GM12878 (cell line): ENCODE data around the gene LSAMP. TPM values are rescaled to one million over a fixed set of nuclear protein-coding genes. Genes with fewer than 3 reads are reported as not detected.

ENCODE experiments used
- ATAC-seq: fragments of 200-7000 bp; cut with Tn5 transposase; 3 replicates; pipeline ENCODE4 v1.9.1; 2020; ENCODE audit warnings: mild to moderate bottlenecking, moderate library complexity
- BruUV-seq: library from RNA; stranded (reverse); fragments of 400-500 nt; replicated peaks from 2 replicates; lab custom pipeline; 2021; lab: Mats Ljungman, UMichigan
- CTCF ChIA-PET: fragments of 300-600 bp; sonication (Branson Sonifier 250); formaldehyde crosslinking; extraction: SDS; loops from one replicate; lab custom pipeline; 2021; ENCODE audit warnings: inconsistent platforms; lab: Yijun Ruan, JAX
- POLR2A ChIA-PET: fragments of 350-600 bp; formaldehyde crosslinking; extraction: SDS; loops from one replicate; lab custom pipeline; 2021; ENCODE audit warnings: inconsistent platforms; lab: Charles Lee
- RAD21 ChIA-PET: fragments of 300-600 bp; sonication (Branson Sonifier 250); formaldehyde crosslinking; loops from one replicate; lab custom pipeline; 2023; ENCODE audit warnings: antibody characterized with exemption; ENCODE audit not compliant: unreplicated experiment; lab: Charles Lee
- SMC1A ChIA-PET: fragments of 300-600 bp; sonication (Branson Sonifier 250); formaldehyde crosslinking; loops from one replicate; lab custom pipeline; 2023; ENCODE audit not compliant: unreplicated experiment, uncharacterized antibody; lab: Charles Lee
- DNase-seq: peaks from one replicate; pipeline ENCODE4 v3.0.0-alpha.2; 2011; ENCODE audit warnings: low read depth, low spot score
- FAIRE-seq: peaks from 3 replicates; lab custom pipeline; 2011; peaks lifted over from hg19 to GRCh38; lab: Jason Lieb, UNC
- H2AFZ ChIP-seq: 2 replicates; pipeline ENCODE4 v1.6.0; 2011; ENCODE audit warnings: low read depth, low read length, control low read depth; ENCODE audit not compliant: control insufficient read depth
- H3K27ac ChIP-seq: 2 replicates; pipeline ENCODE4 v1.5.1; 2011; ENCODE audit warnings: control low read depth; ENCODE audit not compliant: control insufficient read depth, insufficient read depth
- H3K27me3 ChIP-seq, 2 experiments: replicated peaks in 1 of 2; 2 replicates each; pipeline versions ENCODE4 v1.6.0 to v1.6.1; 2011; ENCODE audit warnings: low read length in 1 of 2; ENCODE audit not compliant: control insufficient read depth in 2 of 2, insufficient read depth in 2 of 2
- H3K36me3 ChIP-seq, 2 experiments: 2 replicates each; pipeline ENCODE4 v1.5.1; 2011; ENCODE audit warnings: low read length in 1 of 2; ENCODE audit not compliant: control insufficient read depth in 2 of 2, insufficient read depth in 2 of 2
- H3K4me1 ChIP-seq: 2 replicates; pipeline ENCODE4 v1.6.1; 2011; ENCODE audit warnings: mild to moderate bottlenecking, low read length, moderate library complexity, mixed read lengths; ENCODE audit not compliant: control insufficient read depth, insufficient read depth
- H3K4me2 ChIP-seq: 2 replicates; pipeline ENCODE4 v1.6.0; 2011; ENCODE audit warnings: control low read depth; ENCODE audit not compliant: control insufficient read depth, insufficient read depth
- H3K4me3 ChIP-seq: fragments of 200-600 bp; sonication (generic); 2 replicates; pipeline ENCODE4 v1.5.1; 2016
- H3K79me2 ChIP-seq: 2 replicates; pipeline ENCODE4 v1.6.0; 2011; ENCODE audit warnings: low read length; ENCODE audit not compliant: control insufficient read depth, insufficient read depth
- H3K9ac ChIP-seq: 2 replicates; pipeline ENCODE4 v1.8.0; 2011; ENCODE audit warnings: low read length, control low read depth, mixed read lengths; ENCODE audit not compliant: control insufficient read depth, insufficient read depth
- H3K9me3 ChIP-seq: replicated peaks from 3 replicates; pipeline ENCODE4 v1.5.1; 2011; ENCODE audit warnings: mild to moderate bottlenecking, low read length; ENCODE audit not compliant: control insufficient read depth, insufficient read depth
- H4K20me1 ChIP-seq: 2 replicates; pipeline ENCODE4 v1.6.0; 2011; ENCODE audit not compliant: control insufficient read depth, insufficient read depth
- JUND ChIP-seq: IDR thresholded peaks from 2 replicates; pipeline ENCODE4 v1.6.1; 2012; ENCODE audit warnings: low read depth, mild to moderate bottlenecking, low read length, improper control_type of control experiment, moderate library complexity
- MTA3 ChIP-seq: IDR thresholded peaks from 2 replicates; pipeline ENCODE4 v1.6.1; 2012; ENCODE audit warnings: low read length, inconsistent platforms, borderline replicate concordance
- PAX5 ChIP-seq: IDR thresholded peaks from 2 replicates; pipeline ENCODE4 v1.6.1; 2011; ENCODE audit warnings: low read depth, low read length, borderline replicate concordance
- YY1 ChIP-seq: IDR thresholded peaks from 2 replicates; pipeline ENCODE4 v1.6.1; 2011; ENCODE audit warnings: low read depth, mild to moderate bottlenecking, low read length
- ZSCAN29 ChIP-seq: fragments of 450-650 bp; IDR thresholded peaks from 2 replicates; pipeline ENCODE4 v1.6.1; 2017; ENCODE audit warnings: mild to moderate bottlenecking, moderate library complexity
- WGBS: methylation state at CpG from one replicate; pipeline ENCODE4 v1.1.6; 2016; ENCODE audit warnings: low lambda C conversion rate; ENCODE audit not compliant: insufficient replicate concordance, insufficient coverage; ENCODE audit errors: missing lambda C conversion rate; 5-methylcytosine and 5-hydroxymethylcytosine counted together
- in situ Hi-C: fragments of 300-500 bp; cut with MboI; formaldehyde crosslinking; loops from 9 replicates; pipeline ENCODE4 v1.14.3; 2018; ENCODE audit warnings: mixed read lengths
- intact Hi-C: fragments of 100-400 bp; cut with micrococcal nuclease; formaldehyde crosslinking; loops from one replicate; pipeline ENCODE4 v1.14.2; 2022; ENCODE audit not compliant: unreplicated experiment
- polyA plus RNA-seq, 11 experiments: library from polyadenylated mRNA; depleted of rRNA in 4 of 11; unstranded in 6 of 11; stranded (reverse) in 5 of 11; fragments of >200 nt; fragmentation: Nextera tagmentation in 4 of 11; fragmentation: Illumina TruSeq in 1 of 11; extraction: Ambion mirVana in 4 of 11; extraction: Trizol in 1 of 11; gene quantifications; 1 replicate in 1 of 11; 2 replicates in 10 of 11; pipeline versions ENCODE4 v1.2.1 to v1.2.3, GENCODE V29; 2011 to 2016; ENCODE audit warnings: inconsistent platforms in 2 of 11, missing spikeins in 2 of 11, low read depth in 1 of 11
- total RNA-seq, 4 experiments: library from RNA; depleted of rRNA in 3 of 4; stranded (reverse); fragments of >200 nt in 3 of 4; fragmentation: Illumina TruSeq in 1 of 4; extraction: Trizol in 1 of 4; gene quantifications; 2 replicates each; pipeline versions ENCODE4 v1.2.1 to v1.2.3, GENCODE V29; 2013 to 2021

Gene LSAMP
- total and polyA plus RNA-seq, 10 of the 15 experiments (the other 5 are each of a cell fraction or from before 2014, with no cell fraction given): 2.0 to 12.7 (median 6.5) TPM

DNA sequence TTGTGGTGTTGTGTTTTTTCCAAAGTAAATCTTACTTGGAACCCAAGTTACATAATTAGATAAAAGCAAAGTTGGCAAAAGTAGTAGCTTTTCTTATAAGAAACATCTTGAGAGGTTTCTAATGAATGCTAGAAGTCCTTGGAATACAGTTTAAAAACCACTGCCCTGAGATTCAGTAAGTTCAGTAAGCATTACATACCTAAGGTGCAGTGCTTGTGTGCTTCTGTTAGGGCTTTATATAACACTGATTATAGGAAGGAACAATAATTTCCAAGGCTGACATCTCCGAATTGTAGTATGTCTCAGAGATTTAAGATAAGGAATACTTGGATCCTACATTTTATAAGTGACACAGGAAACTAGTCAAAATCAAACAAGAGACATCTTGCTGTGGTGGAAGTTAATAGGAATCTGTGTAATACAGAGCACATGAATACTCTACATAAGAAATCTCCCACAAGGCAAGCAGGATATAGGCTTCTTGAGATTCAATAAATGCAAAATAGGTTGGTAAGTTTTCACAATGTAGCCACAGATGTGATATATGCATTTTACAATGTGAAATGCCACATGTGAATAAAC is 268.2 kb downstream of the LSAMP start:
- ChIA-PET RAD21 (no interaction called here), CTCF (no interaction called here), POLR2A (no interaction called here), SMC1A (interaction anchor here (0.7 to 1.6 kb wide), 5 partner anchors 9 to 352 kb away, joined by 3 read pairs; no protein-coding TSS in a partner anchor)
- FAIRE-seq: no peak
- 0% methylated on average over 1 of the region's 1 CpG for WGBS
- no peak for TF ChIP-seq ZSCAN29
- Histone ChIP-seq H3K9ac (no peak overlapping the region), H3K27me3 (0 out of 4 replicates have a peak, but pooled peaks cover 0 to 2% of the 10 kb centered on the region in 2 experiments), H4K20me1 (no peaks in the 10 kb centered on the region), H3K9me3 (no peaks in the 10 kb centered on the region), H3K79me2 (no peaks in the 10 kb centered on the region), H2AFZ (no peak overlapping the region), H3K4me1 (no peaks in the 10 kb centered on the region), H3K36me3 (no peaks in the 10 kb centered on the region), H3K27ac (no peak overlapping the region), H3K4me3 (no peak overlapping the region), H3K4me2 (no peak overlapping the region)
- no peak for ATAC-seq
- DNase-seq: no peak
- intact Hi-C loops (no loop called here), in situ Hi-C loops (no loop called here)
- BruUV-seq: no TSS peak

GRCh38 chr3:116166121-116166520 is 279.2 kb downstream of the LSAMP start:
- ATAC-seq (no peak), DNase-seq (no peak), FAIRE-seq (no peak)
- Histone ChIP-seq H2AFZ (no peak overlapping the region), H3K4me2 (no peak overlapping the region), H4K20me1 (no peaks in the 10 kb centered on the region), H3K4me1 (no peaks in the 10 kb centered on the region), H3K27me3 (no peaks in the 10 kb centered on the region; a peak in 1 of 4 replicates), H3K27ac (no peak overlapping the region), H3K4me3 (no peak overlapping the region), H3K36me3 (no peaks in the 10 kb centered on the region), H3K9me3 (no peaks in the 10 kb centered on the region), H3K9ac (no peak overlapping the region), H3K79me2 (no peaks in the 10 kb centered on the region)
- in situ Hi-C loops: no loop called here
- POLR2A ChIA-PET: interaction anchor here (0.6 kb wide), 1 partner anchor 575 kb away, joined by 4 read pairs; no protein-coding TSS in a partner anchor
- TF ChIP-seq MTA3: no peak
- TF ChIP-seq JUND: no peak
- TF ChIP-seq PAX5: no peak
- no peak for TF ChIP-seq YY1
- CTCF ChIA-PET: no interaction called here
- no TSS peak for BruUV-seq
- intact Hi-C loops: no loop called here
- SMC1A ChIA-PET: no interaction called here
- RAD21 ChIA-PET: interaction anchor here (0.7 kb wide), 1 partner anchor 10 kb away, joined by 3 read pairs; no protein-coding TSS in a partner anchor
